IPS-18c (cell line): ENCODE data around the gene CALU.

Experiments
- H3K4me3 ChIP-seq: 2 replicates; pipeline ENCODE4 v1.7.0; 2013; ENCODE audit warnings: low read depth, mild to moderate bottlenecking, low read length, moderate library complexity; ENCODE audit not compliant: insufficient read depth
- H3K9me3 ChIP-seq: one replicate; pipeline ENCODE4 v1.6.1; 2013; ENCODE audit warnings: mild to moderate bottlenecking, low read length, moderate library complexity; ENCODE audit not compliant: control insufficient read depth, insufficient read depth

CALU gene

DNA sequence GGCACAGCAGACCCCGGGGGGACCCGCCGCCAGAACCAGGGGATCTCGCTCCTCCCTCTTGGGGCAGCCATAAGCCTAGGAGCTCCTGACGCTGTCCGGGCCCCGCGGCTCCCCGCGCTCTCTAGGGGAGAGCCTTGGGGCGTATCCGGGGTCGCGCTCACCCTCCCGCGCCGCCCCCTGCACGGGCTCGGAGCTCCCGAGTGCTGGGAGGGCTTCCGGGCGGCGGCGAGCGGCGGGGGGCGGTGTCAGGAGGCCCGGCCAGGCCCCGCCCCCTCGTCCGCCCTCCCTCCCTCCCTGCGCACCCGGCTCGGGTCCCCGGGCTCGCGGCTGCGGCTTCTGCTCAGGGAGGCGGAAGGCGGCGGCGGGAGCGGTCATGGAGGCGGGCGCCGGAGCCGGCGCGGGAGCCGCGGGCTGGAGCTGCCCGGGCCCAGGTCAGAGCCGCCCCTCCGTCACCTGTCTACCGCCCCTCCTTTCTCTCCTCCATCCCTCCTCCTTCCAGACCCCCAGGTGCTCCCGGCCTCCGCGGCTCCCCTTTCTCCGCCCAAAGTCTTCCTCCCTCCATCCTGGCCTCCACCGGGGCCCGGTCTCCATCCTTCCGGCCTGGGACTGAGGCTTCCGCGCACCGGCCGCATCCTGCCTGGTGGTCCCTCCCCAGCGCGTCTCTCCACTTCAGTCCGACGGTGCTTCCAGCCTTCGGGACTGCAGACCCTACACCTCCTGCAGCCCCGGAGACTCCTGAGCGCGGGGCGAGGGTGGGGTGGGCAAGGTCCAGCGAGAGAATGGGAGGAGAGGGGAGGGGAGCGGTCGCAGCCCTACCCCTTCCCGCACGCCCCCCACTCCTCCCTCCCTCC lies 52.2 kb downstream of the CALU start, which contains the start of gene CCDC136:
Gene CCDC136 (plus strand): TSS at position 848 of the 851 bp plus-strand sequence. CDS start 444 bp downstream, outside the sequence.
- H3K4me3 ChIP-seq: peak within 1 kb of the TSS; percentile 73
- no peaks in the 10 kb centered on the region for H3K9me3 ChIP-seq

- peak overlapping the region; percentile 73 for H3K4me3 ChIP-seq
- H3K9me3 ChIP-seq: no peaks in the 10 kb centered on the region
These were observed 52.8 kb downstream of the CALU start for GRCh38 chr7:128791972-128792327.

DNA sequence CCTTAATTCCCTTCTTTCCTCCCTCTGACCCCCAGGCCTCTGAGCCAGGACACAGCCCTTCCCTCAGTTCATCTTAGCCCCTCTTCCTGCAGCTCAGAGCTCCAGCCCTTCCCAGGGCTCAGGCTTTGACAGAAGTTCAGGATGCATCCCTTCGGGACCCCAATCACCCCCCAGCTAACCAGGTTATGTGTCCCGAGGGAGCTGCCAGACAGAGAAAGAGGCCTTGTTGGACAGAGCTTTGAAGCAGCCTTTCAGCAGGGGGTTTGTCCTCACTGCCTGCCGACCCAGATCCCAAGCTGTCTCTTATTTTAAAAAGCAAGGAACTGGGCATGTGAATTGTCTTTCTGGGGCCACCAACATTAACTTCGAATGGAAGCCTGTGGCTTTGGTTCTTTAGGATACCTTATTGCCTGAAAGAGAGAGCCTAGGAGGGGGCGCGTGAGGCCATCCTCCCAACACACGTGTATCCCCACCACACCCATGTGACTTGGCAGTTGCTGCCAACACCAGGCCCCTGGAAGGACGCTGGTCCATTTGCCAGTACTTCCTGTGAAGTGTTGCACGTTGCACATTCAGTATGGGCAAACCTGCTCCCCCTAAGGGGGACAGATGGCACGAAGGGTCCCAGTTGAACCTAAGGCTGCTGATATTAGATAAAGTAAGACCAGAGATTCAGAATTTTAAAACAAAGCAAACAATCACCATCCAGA lies 53.5 kb downstream of the CALU start:
- no peaks in the 10 kb centered on the region for H3K9me3 ChIP-seq
- peak overlapping the region; percentile 22 for H3K4me3 ChIP-seq

- Histone ChIP-seq H3K4me3 (no peak overlapping the region), H3K9me3 (no peaks in the 10 kb centered on the region)
These were observed 54.0 kb downstream of the CALU start for GRCh38 chr7:128793181-128793547.

- Histone ChIP-seq H3K4me3 (no peak overlapping the region), H3K9me3 (no peaks in the 10 kb centered on the region)
These were observed 54.9 kb downstream of the CALU start for GRCh38 chr7:128794020-128794419.

DNA sequence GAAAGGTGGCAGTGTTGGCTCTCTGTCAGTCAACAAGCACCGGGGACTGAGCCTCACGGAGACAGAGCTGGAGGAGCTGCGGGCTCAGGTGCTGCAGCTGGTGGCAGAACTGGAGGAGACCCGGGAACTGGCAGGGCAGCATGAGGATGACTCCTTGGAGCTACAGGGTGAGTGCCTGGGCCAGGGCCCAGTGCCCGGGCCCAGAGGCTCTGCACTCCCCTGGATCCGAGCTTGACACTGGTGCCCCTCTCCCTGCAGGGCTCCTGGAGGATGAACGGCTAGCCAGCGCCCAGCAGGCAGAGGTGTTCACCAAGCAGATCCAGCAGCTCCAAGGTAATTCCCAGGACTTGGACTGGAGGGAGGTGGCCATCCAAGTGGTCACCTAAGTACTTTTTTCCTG lies 55.3 kb downstream of the CALU start:
- Histone ChIP-seq H3K9me3 (no peaks in the 10 kb centered on the region), H3K4me3 (no peak overlapping the region)

DNA sequence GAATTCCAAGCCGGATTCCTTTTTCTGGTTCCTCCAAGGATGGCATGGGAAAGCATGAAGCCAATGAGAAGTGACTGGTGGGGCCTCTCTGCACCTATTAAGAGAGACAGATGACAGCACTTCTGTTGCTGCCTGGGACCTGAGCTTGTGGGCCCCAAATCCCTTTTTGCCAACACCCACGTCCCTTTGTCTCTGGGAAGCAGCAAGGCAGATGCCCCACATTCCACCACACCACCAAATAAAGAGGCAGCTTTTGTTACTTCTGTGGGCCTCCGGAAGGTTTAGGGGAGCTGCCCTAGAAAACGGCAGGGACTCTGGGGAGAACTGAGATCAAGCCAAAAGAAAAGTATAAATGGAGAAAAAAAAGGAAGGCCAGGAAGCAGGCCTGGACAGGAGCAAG lies 56.0 kb downstream of the CALU start:
- Histone ChIP-seq H3K4me3 (no peak overlapping the region), H3K9me3 (no peaks in the 10 kb centered on the region)

- Histone ChIP-seq H3K4me3 (no peak overlapping the region), H3K9me3 (no peaks in the 10 kb centered on the region)
These were observed 57.2 kb downstream of the CALU start for GRCh38 chr7:128796327-128796726.

GRCh38 chr7:128799451-128799850 lies 60.3 kb downstream of the CALU start:
- Histone ChIP-seq H3K9me3 (no peaks in the 10 kb centered on the region), H3K4me3 (no peak overlapping the region)

- Histone ChIP-seq H3K9me3 (no peaks in the 10 kb centered on the region), H3K4me3 (no peak overlapping the region)
These were observed 61.4 kb downstream of the CALU start for GRCh38 chr7:128800567-128800966.

GRCh38 chr7:128801003-128801402 lies 61.8 kb downstream of the CALU start:
- Histone ChIP-seq H3K9me3 (no peaks in the 10 kb centered on the region), H3K4me3 (no peak overlapping the region)

DNA sequence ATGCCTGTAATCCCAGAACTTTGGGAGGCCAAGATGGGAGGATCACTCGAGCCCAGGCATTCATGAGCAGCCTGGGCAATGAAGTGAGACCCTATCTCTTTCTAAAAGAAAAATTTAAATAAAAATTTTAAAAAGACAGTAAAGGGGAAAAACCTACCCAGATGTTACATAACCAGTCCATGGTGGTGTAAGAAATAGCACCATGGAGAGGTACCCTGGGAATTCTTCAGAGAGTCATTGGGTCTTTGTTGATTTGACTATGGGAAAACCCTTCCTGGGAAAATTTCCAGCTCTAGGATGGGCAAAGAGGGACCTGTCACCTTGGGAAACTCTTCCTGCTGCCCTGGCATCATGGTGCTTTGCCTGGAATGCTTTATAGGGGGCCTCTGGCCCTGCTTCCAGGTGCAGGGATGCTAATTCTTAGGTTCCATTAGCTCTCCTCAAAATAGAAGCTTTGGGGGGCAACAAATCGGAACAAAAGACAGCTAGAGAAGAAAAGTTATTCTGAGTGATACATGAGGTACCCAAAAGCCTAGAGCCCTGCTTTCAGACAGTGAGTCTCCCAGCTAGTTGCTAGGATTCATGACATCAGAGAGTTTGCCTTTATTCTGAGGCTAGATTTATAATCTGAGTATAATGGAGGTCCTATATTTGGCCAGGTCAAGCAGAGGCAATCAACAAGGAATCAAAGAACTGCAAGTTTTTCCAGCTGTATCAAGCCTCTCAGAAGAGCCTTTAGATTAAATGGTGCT lies 62.7 kb downstream of the CALU start:
- H3K4me3 ChIP-seq: no peak overlapping the region
- H3K9me3 ChIP-seq: no peaks in the 10 kb centered on the region

DNA sequence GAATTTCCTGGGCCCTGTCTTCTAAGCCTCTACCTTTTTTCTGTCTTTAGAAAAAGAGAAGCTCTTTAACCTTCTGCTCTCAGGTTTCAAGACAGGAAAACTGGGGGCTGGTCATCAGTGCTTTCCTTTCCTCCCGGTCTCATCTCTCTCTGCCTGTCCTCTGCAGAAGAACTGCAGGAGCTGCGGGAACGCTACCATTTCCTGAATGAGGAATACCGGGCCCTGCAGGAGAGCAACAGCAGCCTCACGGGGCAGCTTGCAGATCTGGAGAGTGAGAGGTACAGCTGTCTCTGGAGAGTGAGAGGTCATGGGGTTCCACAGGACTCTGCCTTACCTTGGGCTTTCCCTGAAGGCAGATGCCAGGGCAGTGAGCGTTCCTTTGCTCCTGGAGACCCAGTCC lies 65.3 kb downstream of the CALU start:
- H3K4me3 ChIP-seq: no peak overlapping the region
- H3K9me3 ChIP-seq: peaks cover 2% of the 10 kb centered on the region

- Histone ChIP-seq H3K9me3 (peaks cover 2% of the 10 kb centered on the region), H3K4me3 (no peak overlapping the region)
These were observed 66.1 kb downstream of the CALU start for GRCh38 chr7:128805225-128805624.

DNA sequence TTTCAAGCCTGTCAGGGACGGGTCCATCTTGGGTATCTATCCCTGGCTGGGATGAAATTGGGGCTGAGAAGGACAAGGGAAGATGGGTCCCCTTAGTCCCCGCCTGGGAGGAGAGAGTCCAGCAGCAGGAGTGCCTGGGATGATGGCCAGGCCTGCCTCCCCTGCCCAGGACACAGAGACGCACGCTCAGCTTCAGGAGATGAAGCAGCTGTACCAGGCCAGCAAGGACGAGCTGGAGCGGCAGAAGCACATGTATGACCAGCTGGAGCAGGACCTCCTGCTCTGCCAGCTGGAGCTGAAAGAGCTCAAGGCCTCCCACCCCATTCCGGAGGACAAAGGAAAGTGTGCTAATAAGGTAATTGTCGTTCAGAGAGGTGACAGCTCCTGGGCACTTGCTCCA lies 68.0 kb downstream of the CALU start:
- H3K4me3 ChIP-seq: no peak overlapping the region
- peaks cover 2% of the 10 kb centered on the region for H3K9me3 ChIP-seq

- H3K4me3 ChIP-seq: no peak overlapping the region
These were observed 70.2 kb downstream of the CALU start for GRCh38 chr7:128809363-128809762.

GRCh38 chr7:128810473-128810872 lies 71.3 kb downstream of the CALU start:
- Histone ChIP-seq H3K4me3 (no peak overlapping the region), H3K9me3 (peaks cover 2% of the 10 kb centered on the region)

More at GRCh38 chr7:128809363-128809762, 70.2 kb downstream of the CALU start:
- peaks cover 2% of the 10 kb centered on the region for H3K9me3 ChIP-seq

DNA sequence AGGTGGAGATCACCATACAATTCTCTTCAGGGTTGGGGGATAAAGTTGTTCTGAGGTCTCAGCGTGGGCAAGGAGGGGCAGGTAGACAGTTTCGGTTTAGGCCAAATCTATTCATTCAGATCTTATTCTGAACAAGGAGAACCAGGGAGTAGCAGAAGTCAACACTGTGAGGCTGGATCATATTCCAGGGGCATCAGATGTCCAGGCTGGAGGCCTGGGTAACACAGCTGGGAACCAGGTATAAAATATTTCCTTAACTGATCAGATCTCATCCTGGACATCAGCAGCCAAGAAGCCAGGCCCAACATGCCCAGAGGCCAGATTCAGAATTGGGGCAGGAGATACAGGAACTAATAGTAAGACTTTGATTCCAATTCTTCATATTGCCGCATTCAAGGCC lies 71.8 kb downstream of the CALU start:
- Histone ChIP-seq H3K4me3 (no peak overlapping the region), H3K9me3 (peaks cover 2% of the 10 kb centered on the region)
